GM18520 (cell line): ENCODE measurements around the gene MAP7.

Experiments
- ATAC-seq: cut with Tn5 transposase; IDR thresholded peaks from one replicate; pipeline ENCODE4 v1.9.1; 2021; ENCODE audit not compliant: unreplicated experiment

Gene MAP7

GRCh38 chr6:136533487-136533886, 16.7 kb downstream of the MAP7 start:
- no peak for ATAC-seq

DNA sequence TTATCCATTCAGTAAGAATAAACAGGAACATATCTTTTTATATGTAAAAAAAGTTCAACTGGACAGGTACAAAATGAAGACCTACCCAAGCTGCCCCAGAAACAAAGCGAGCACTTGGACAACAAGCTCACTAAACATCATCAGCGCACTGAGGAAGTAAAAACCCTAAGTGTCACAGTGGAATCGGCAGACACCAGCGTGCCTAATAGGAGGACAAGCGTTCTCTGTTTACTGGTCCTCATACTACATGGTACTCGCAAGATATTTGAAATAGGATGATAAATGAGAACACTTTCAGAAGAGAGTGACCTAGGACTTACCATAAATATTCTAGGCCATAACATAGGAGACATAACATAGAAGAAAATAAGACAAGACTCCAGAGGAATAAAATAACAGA, 18.2 kb downstream of the MAP7 start:
- no peak for ATAC-seq

GRCh38 chr6:136529710-136530109, 20.5 kb downstream of the MAP7 start:
- ATAC-seq, result no peak

DNA sequence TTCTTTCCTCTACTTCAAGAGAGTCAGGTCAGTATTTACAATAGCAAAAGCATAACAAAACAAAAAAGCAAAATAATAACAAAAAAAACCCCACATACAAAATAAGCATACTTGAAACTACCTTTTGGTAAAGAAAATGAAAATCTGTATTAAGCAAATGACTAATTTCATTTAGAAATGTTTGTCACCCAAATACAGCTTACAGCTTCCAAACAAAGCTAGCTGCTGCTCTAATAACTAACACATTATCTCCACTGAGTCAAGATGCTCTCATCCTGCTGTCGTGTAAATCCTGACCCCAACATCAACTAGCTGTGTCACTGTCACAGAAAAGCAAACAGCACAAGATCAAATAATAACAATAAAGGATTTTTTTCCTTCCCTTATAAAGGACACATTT, 21.7 kb downstream of the MAP7 start:
- no peak for ATAC-seq

DNA sequence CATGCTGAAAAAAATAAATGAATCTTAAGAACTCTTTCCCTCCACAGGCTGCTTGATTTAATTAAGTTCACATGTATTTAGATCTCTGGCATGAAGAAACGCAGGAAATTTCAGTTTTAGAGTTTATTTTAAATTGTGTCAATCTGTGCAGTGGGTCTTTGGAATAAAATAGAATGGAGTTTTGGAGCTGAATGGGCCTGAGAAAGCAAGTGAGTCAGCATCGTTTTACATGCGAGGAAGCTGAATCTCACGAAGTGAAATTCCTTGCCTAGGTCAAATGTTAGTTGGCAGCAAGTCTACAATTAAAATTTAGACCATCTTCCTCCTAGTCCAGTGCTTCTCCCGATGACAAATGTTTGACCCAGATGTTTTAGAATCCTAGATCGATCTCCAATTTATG, 22.4 kb downstream of the MAP7 start:
- ATAC-seq, result no peak

DNA sequence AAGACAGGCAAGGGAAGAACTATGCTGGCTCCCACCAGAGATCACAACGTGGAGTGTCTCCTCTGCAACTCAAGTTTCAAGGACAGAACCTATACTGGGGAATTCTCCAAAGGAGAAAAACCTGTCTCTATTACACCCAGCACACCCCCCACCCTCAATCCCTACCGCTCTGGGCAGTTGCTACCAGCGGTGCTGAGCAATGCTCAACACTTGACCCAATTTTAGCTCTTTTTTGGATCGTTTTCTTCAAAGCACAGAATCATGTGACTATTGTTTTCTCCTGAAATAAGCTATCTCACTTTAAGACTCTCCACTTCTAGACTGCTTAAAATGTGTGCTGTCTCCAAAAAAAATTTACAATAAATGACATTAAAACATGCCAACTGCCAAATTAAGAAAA, 23.3 kb downstream of the MAP7 start:
- ATAC-seq, result no peak

DNA sequence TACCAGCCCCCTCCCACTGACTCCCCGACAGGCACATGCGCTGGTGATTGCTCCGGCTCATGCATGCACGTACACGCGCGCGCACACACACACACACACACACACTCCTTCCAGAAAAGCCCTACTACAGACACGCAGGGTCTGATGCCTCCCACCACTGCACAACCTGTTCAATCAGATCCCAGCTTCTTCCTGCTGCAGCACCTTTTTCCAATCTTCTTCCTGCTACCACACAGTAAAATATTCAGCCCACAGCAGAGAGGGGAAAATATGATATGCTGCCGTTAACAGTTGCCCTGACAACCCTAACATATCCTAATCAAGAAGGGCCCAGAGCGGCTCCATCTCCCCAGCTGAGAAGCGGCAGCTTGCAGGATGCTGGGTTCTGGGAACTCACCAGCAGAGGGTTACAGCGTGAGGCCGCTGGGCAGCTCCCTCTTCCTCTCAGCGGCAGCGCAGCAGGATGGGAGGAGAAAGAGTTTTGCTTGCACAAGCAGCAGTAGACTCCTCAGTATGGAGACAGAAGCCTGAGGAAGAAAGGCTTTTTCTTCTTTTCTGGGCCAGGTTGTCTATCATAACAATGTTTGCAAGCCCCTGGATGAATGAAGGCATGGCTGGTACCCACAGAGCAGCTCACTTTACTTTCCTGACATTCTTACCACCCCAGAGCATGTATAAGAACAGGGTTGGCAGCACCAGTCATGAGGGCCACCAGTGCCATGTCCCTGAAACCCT, 23.9 kb downstream of the MAP7 start:
- no peak for ATAC-seq

GRCh38 chr6:136525586-136526195, 24.5 kb downstream of the MAP7 start:
- no peak for ATAC-seq

- no peak for ATAC-seq
These were observed 25.2 kb downstream of the MAP7 start for GRCh38 chr6:136524936-136525413.

DNA sequence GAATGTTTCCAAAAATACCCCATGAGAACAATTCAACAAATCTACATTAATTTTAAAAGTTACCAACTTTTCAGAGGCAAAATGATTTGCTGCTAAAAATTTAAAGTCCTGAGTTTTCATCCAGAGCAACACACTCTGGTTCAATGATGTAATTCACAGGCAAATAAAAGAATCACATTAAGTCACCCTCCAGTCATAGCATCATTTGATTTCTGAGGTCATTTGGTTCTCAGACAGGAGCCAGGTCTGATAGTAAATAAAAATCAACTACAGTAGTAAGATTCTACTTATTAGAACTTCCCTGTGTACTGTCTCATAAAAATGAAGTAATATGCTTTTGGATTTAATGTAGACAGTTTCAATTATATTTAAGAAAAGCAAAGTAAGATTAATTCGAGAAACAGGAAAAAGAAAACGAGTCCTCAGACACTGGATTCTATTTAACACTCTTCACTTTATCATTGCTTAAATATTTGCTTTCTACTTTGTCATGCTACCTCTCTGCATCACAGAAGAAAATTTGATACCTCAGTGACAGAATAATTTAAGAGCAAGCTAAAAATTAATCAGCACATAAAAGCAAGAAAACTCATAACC, 25.8 kb downstream of the MAP7 start:
- no peak for ATAC-seq

- no peak for ATAC-seq
These were observed 27.0 kb downstream of the MAP7 start for GRCh38 chr6:136523196-136523595.

GRCh38 chr6:136522636-136523035, 27.6 kb downstream of the MAP7 start:
- ATAC-seq, result no peak

DNA sequence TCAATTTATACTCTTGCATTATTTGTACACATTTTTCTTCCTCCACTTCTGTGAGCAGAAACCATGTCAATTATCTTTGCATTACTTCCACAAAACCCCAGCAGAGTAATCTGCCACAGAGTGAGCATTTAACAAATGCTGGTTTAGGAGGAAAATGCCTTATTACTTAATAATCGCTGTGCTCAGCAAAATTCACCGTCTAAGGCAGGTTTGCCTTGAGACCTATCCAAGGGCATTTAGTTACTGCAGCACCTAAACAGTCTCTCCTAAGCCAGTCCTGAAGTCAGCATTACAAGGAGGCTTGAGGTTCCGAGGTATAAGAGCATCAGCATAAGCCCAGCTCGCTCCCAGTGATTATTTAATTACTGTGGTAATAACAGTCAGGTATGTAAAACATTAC, 28.3 kb downstream of the MAP7 start:
- ATAC-seq, result no peak

DNA sequence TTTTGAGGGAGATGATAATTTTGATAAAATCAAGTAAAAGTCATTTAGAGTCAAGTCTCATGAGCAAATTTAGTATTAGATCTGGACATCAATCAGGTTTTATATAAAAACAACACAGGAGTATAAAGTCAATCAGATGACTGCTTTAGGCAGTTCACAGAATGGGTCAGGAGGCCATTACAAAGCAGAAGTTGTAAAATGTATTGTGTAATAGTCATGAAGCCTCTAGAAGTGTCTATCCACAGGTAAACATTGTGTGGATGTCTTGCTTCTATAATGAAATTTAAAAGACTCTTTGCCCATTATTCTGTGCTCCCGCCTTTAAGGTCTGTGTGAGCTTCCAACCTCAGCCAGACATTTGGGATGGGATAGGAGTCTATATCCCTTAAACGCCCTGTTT, 28.8 kb downstream of the MAP7 start:
- ATAC-seq, result no peak

- ATAC-seq, result no peak
These were observed 29.7 kb downstream of the MAP7 start for GRCh38 chr6:136520517-136520916.

DNA sequence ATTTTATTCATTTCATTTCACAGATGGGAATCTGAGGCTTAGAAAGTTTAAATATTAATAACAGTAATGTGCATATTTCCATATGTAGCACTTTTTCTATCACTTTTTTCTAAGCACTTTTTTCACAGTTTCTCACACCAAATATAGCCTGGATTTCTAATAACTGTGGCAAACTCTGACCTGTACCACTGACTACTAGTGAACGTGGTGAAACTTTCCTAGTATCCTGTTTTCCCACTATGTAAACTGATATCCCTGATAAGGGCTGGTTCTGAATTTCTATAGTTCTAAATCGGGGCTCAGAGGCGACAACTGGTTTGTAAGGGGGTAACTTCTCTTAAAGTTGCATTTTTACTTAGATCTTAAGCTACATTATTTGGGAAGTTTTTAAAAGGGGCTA, 32.6 kb downstream of the MAP7 start:
- ATAC-seq, result no peak

DNA sequence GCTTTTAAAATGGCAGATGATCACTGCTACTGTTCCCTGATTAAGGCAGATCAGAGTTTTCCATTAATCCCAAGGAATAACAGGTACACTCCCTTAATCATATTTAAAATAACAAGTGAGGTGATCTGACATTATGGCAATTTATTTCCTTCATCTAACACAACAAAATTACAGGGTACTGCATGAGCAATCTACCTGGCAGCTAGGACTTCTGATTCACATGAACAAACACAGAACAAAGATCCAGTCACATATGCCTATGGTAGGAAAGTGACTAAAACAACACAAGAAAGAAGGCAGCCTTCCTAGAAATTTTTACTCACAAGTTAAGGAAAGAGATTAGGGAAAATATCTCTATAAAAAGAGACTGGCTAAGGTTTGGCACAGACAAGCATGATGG, 33.2 kb downstream of the MAP7 start:
- no peak for ATAC-seq

- no peak for ATAC-seq
These were observed 35.6 kb downstream of the MAP7 start for GRCh38 chr6:136514591-136514990.

DNA sequence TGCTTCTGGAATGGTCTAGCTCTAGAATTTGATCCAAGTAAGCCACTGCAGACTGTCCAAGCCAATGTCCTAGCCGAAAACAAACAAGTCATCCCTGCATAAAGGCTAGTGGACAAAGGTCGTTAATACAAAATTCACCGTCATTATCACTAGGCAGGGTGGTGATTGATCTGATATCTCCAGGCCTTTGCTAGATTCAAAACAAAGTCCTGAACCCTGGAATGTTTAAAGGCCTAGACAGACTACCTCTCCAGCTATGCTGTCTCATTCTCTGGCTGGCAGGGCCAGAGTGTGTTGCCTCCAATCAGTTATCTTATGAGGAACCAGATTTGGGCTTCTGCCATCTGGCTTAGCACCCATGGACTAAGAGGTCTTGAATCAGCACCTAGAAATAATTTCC, 38.3 kb downstream of the MAP7 start:
- ATAC-seq, result no peak

- no peak for ATAC-seq
These were observed 38.8 kb downstream of the MAP7 start for GRCh38 chr6:136511397-136511796.

- no peak for ATAC-seq
These were observed 39.4 kb downstream of the MAP7 start for GRCh38 chr6:136510782-136511181.

GRCh38 chr6:136510299-136510698, 39.9 kb downstream of the MAP7 start:
- no peak for ATAC-seq
